ENCODE measurements around the gene MYH9. TPM values are rescaled to one million over a fixed set of nuclear protein-coding genes. Genes with fewer than 3 reads are reported as not detected.
"Not testable (repeated sequence)": the region's sequence is repeated elsewhere in the genome, so short reads cannot be mapped to it uniquely, and the experiment has no call there.

MYH9 gene
- total RNA-seq, 1 experiment from 2014 or later: 69.7 TPM

DNA sequence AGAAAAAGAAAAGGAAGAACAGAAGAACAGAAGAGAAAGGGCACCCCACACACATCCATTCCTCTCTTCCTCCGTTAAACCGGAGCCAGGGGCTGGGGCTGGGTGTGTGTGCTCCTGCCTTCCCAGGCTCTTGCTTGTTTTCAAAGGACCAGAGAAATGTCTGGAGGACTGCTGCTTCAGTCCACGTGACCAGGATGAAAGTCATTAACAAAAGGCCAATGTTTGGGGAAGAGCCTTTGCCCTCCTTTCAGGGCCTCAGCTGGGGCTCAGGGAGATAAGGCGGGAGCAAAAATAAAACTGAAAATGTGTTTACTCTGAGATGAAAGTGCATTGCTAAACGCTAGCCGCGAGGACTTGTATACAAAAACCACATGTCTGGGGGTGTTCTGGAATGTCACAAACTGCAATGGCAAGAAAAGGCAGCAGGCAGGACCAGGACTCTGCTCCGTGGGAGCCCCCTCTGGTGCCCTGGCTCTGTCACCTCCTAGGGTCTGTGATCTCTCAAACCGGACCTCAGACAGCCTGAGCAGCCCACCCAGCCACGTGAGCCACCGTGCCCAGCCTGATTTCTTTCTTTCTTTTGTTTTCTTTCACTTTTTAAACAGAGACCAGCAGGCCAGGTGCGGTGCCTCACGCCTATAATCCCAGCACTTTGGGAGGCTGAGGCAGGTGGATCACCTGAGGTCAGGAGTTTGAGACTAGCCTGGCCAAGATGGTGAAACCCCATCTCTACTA, 31.6 kb upstream of the MYH9 start:
- peak; percentile 82 for DNase-seq (ENCODE audit: low read depth, low spot score)
- in situ Hi-C loops (cut with HindIII; ENCODE audit: low pct_unique_long_range_greater_than_20kb, low sequenced_read_pairs): no loop called here

DNA sequence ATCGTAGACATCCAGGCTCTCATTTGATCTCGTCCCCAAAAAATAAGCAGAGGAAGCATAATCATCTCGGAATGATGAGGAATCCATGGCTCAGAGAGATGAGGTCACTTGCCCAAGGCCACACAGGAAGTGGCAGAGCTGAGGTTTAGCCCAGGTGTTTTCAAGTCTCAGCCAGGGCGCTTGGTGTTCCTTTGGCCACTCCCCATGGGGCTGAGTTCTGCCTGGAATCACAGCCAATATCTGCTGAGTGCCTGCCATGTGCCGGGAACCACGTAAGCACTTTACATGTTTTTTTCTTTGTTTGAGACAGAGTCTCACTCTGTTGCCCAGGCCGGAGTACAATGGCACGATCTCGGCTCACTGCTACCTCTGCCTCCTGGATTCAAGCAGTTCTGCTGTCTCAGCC, 29.5 kb upstream of the MYH9 start:
- in situ Hi-C loops (cut with HindIII; ENCODE audit: low pct_unique_long_range_greater_than_20kb, low sequenced_read_pairs): no loop called here
- DNase-seq (ENCODE audit: low read depth, low spot score): peak; percentile 33

DNA sequence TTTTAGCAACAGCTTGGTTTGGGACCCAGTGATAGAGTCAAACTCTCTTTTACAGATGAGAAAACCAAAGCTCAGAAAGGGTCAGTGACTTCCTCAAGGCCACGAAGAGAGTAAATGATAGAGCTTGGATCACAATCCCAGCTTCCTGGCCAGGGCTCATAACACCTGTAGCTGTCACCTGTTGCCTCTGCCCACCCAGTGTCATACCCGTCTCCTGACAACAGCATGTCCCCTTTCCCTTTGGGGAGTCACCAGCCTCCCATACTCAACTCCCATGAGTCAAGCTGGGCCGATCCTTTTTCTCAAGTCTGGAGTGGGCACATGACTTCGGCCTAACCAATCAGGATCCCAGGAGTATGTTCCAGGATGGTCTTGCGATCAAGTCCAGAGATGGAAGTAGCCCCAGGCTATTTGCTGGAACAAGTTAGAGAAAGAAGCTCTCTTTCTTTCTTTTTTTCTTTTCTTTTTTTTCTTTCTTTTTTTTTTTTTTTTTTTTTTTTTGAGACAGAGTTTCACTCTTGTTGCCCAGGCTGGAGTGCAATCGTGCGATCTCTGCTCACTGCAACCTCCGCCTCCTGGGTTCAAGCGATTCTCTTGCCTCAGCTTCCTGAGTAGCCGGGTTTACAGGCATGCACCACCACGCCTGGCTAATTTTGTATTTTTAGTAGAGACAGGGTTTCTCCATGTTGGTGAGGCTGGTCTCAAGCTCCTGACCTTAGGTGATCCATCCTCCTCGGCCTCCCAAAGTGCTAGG, 27.8 kb upstream of the MYH9 start:
- in situ Hi-C loops (cut with HindIII; ENCODE audit: low pct_unique_long_range_greater_than_20kb, low sequenced_read_pairs): no loop called here
- peak; percentile 89 for DNase-seq (ENCODE audit: low read depth, low spot score)

DNA sequence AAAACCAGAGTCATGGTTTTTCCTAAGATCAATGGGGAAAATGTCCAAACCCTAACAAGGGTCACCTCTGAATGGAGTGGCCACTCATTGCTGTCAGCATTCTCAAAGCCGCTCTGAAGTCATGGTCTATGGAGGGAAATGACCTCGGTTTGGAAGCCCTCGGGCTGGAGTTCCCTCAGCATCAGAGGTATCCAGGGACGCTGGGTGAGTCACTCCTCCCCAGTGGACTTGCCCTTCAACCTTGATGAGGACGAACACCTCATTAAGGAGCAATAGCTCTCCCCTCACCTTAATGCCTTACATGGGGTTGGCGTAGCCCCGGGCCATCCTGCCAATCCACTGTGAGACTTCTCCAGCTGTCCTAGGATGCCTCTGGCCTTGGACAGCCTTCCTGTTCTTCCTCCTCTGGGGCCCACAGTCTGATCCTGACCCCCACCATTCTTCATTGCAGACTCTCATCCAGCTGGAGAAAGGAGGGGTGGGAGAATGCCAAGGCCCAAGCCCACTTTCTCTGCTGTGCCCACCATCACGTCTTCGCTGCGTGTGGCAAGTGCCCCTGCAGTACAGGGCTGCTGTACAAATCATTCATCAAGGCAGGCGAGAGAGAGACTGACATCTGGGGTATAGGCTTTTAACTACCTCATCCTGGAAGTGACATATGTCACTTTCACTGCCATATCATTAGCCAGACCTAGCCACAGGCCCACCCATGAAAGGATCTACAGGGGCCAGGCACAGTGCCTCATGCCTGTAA, 25.4 kb upstream of the MYH9 start:
- in situ Hi-C loops (cut with HindIII; ENCODE audit: low pct_unique_long_range_greater_than_20kb, low sequenced_read_pairs): no loop called here
- no peak for DNase-seq (ENCODE audit: low read depth, low spot score)

DNA sequence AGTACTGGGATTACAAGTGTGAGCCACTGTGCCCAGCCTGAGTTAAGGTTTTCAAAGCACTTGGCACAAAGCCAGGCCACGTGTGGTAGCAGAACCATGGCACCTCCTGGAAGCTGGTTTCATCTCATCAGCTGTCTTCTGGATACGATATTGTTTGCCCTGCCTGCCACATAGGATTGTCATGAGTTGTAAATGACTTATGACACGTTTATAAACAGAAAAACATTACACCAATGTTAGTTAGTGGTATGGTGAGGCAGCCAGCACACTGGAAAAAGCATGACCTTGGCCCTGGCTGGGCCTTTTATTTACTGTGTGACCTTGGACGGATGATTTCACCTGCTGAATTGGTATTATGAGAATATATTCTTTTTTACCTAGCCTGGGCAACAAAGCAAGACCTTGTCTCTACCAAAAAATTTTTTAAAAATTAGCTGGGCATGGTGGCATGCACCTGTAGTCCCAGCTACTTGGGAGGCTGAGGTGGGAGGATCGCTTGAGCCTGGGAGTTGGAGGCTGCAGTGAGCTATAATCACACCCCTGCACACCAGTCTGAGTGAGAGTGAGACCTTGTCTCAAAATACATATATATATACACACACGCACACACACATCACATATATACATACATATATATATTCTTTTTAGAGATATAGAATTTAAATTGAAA, 24.0 kb upstream of the MYH9 start:
- in situ Hi-C loops (cut with HindIII; ENCODE audit: low pct_unique_long_range_greater_than_20kb, low sequenced_read_pairs): no loop called here
- no peak for DNase-seq (ENCODE audit: low read depth, low spot score)

DNA sequence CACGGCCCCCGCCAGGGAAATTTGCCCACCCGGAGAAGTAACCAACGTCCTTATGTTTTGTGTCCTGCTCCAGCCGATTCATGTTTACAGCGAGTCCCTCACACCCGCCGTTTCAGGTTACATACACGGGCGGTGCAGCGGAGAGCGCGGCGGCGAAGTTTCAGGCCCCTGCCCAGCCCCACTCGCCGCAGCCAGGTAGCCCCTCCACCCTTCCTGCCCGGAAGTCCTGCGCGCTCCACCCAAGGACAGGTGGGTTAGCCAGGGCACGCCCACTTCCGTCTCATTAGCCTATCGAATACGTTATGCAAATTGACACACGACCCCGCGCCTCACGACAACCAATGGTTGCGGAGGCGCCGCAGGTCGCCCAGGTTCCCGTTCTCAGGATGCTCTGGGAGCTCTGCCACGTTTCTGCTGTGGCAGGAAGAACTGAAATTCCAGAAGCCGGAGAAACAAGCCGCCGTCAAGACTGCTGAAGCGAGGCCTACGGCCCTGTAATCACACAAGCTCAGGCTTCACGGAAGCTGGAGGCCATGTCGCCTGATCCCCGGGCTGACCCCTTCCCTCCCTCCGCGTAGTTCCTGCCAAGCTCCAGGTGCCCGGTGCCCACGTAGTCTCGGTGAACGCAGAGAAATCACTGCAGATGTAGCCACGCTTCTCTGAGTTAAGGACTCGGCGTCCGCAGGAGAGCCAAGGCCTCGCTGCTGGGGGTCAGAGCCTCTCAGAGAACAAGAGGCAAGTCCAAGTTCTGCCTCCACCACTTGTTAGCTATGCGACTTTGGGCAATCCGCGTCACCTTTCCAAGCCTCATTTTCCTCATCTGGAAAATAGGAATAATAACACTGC, 22.4 kb upstream of the MYH9 start:
- DNase-seq (ENCODE audit: low read depth, low spot score): no peak
- in situ Hi-C loops (cut with HindIII; ENCODE audit: low pct_unique_long_range_greater_than_20kb, low sequenced_read_pairs): no loop called here

DNA sequence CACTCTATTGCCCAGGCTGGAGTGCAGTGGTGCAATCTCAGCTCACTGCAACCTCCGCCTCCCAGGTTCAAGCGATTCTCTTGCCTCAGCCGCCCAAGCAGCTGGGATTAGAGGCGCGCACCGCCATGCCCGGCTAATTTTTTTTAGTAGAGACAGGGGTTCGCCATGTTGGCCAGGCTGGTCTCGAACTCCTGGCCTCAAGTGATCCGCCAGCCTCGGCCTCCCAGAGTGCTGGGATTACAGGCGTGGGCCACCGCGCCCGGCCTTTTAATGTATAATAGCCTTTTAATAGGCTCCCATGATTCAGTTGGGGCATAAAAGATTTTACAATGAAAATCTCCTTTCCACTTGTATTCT, 21.8 kb upstream of the MYH9 start:
- in situ Hi-C loops (cut with HindIII; ENCODE audit: low pct_unique_long_range_greater_than_20kb, low sequenced_read_pairs); DNase-seq (ENCODE audit: low read depth, low spot score): not testable (repeated sequence)

DNA sequence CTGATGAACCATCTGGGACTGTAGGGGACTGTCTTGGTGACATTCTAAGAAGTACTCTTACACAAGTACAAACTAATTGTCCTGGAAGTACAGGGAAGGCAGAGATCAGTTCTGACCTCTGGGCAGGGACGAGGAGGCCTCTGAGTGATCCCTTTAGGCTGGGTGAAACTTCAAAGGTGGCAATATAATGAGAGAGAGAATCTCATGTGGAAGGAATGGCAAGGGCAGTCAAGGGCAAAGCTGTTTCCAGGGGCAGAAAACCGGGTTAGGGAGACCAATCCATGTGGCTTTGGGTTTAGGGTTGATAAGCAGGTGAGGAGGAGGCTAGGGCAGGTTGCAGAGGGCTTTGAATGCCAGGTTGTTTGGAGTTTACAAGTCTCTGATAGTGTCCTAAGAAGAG, 21.3 kb upstream of the MYH9 start:
- in situ Hi-C loops (cut with HindIII; ENCODE audit: low pct_unique_long_range_greater_than_20kb, low sequenced_read_pairs): no loop called here

DNA sequence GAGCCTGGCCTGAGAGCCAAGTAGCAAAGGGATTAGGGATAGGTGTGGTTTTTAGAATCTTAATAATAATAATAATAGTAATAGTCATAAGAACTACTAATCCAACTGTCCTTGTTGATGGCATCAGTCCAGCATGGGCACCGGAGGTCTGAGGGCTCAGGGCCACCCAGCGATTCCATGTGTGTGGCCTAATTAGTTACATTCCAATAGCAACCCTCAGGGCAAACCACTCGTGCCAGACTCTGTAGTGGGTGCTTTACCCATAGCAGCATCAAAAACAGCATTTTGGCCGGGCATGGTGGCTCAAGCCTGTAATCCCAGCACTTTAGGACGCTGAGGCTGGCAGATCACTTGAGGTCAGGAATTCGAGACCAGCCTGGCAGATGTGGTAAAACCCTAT, 19.0 kb upstream of the MYH9 start:
- in situ Hi-C loops (cut with HindIII; ENCODE audit: low pct_unique_long_range_greater_than_20kb, low sequenced_read_pairs): no loop called here
- DNase-seq (ENCODE audit: low read depth, low spot score): no peak

More for the DNA sequence above, 21.3 kb upstream of the MYH9 start:
- no peak for DNase-seq (ENCODE audit: low read depth, low spot score)

DNA sequence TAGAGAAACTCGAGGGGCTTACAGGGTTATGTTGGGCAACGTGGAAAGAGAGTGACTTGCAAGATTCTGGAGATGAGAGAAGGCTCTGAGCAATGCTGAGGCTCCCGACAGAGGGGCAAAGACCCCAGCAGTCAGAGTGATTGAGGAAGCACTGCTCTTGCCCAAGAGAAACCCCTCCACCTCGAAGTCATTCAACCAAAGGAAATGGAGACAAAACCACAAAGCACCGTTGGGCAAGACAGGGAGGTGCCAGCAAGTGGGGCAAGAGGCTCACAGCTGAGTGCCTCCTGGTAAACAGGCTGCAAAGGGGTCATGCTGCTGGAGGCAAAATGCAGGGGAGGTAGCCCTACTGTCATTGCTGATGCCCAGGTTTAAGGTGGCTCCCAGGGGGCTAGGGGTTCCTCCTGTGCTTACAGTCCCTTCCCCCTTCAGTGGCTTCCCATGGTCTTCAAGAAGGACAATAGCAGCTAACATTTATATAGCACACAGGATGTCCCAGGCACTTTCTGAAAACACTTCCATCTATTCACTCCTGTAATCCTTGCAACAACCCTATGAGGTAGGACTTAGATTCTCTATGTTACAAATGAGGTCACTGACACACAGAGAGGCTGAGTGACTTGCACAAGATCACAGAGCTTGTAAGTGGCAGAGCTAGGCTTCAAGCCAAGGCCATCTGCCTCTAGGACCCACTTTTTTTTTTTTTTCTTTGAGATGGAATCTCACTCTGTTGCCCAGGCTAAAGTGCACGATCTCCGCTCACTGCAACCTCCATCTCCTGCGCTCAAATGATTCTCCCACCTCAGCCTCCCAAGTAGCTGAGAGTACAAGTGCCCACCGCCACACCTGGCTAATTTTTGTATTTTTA, 18.1 kb upstream of the MYH9 start:
- DNase-seq (ENCODE audit: low read depth, low spot score): no peak
- in situ Hi-C loops (cut with HindIII; ENCODE audit: low pct_unique_long_range_greater_than_20kb, low sequenced_read_pairs): no loop called here

DNA sequence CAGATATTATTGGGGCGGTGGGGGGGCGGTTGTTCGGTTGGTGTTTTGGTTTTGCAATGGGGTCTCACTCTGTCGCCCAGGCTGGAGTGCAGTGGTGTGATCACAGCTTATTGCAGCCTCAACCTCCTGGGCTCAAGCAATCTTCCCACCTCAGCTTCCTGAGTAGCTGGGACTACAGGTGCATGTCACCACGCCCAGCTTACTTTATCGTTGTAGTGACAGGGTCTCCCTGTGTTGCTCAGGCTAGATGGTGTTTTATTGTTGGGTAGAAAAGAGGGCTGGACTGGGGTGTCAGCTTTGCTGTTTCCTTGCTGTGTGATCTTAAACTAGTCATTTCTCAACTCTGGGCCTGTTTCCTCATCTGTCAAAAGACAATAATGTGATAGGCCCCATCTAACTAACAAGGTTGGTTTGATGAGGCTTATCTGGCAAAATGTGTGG, 17.5 kb upstream of the MYH9 start:
- DNase-seq (ENCODE audit: low read depth, low spot score): no peak
- in situ Hi-C loops (cut with HindIII; ENCODE audit: low pct_unique_long_range_greater_than_20kb, low sequenced_read_pairs): no loop called here

DNA sequence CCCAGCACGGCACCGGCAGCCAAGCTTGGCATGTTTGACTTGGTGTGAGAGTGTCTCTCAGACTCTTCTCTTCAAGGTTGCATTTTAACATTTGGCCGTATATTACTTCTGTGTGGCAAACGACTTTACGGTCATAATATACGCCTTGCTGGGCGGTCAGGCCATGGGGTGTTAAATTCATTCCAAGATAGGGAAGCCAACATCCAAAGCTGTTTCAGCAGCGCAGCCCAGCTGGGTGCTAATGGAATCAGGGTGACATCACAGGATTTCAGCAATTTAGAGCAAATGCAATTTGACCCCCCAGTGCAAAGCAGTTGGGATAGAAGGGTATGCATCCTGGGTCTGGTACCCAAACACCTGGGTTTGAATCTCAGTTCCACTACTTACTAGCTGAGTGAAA, 16.7 kb upstream of the MYH9 start:
- DNase-seq (ENCODE audit: low read depth, low spot score): no peak
- in situ Hi-C loops (cut with HindIII; ENCODE audit: low pct_unique_long_range_greater_than_20kb, low sequenced_read_pairs): no loop called here

DNA sequence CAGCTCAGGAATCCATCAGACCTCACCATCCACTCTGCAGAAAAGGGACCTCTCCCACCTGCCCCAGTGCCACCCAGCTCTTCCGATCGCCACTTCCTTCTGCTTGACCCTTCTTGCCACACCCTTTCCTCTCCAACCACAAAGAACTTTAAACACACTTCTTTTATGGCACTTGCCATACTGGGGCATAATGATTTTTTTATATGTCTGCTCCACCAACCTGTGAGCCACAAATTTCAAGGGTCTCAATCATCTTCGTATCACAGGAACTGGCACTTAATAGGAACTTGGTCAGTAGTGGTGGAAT, 11.7 kb upstream of the MYH9 start:
- no peak for DNase-seq (ENCODE audit: low read depth, low spot score)
- in situ Hi-C loops (cut with HindIII; ENCODE audit: low pct_unique_long_range_greater_than_20kb, low sequenced_read_pairs): no loop called here

DNA sequence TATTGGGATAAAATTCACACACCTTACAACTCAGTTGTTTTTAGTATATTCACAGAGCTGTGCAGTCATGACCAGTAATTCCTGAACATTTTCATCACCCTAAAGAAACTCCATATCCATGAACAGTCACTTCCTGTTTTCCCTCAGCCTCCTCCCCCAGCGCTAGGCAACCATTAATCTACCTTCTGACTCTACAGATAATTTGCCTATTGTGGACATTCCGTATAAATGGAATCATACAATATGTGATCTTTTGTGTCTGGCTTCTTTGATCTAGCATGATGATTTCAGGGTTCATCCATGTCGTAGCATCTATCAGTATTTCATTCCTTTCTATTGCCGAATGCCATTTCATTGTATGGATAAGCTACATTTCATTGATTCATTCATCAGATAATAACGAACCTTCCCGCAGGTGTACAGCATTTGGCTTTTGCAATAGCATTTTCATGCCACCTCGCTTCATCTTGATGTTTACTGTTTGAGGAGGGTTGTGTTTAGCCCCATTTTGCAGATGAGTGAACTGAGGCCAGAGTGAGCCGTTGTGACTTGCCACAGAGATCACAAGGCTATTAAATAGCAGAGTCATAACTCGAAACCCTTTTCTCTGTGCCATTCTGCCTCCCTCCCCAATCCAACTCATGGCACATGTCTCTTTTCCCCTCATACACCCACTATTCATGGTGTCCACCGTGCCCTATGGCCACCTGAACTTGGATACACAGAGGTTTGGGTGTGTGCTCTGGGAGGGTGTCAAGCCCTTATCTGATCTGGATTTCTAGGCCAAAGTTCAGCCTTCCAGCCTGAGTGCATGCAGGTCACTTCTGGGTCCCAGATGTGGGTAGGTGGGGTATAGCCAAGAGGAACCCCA, 11.1 kb upstream of the MYH9 start:
- no peak for DNase-seq (ENCODE audit: low read depth, low spot score)
- in situ Hi-C loops (cut with HindIII; ENCODE audit: low pct_unique_long_range_greater_than_20kb, low sequenced_read_pairs): no loop called here

DNA sequence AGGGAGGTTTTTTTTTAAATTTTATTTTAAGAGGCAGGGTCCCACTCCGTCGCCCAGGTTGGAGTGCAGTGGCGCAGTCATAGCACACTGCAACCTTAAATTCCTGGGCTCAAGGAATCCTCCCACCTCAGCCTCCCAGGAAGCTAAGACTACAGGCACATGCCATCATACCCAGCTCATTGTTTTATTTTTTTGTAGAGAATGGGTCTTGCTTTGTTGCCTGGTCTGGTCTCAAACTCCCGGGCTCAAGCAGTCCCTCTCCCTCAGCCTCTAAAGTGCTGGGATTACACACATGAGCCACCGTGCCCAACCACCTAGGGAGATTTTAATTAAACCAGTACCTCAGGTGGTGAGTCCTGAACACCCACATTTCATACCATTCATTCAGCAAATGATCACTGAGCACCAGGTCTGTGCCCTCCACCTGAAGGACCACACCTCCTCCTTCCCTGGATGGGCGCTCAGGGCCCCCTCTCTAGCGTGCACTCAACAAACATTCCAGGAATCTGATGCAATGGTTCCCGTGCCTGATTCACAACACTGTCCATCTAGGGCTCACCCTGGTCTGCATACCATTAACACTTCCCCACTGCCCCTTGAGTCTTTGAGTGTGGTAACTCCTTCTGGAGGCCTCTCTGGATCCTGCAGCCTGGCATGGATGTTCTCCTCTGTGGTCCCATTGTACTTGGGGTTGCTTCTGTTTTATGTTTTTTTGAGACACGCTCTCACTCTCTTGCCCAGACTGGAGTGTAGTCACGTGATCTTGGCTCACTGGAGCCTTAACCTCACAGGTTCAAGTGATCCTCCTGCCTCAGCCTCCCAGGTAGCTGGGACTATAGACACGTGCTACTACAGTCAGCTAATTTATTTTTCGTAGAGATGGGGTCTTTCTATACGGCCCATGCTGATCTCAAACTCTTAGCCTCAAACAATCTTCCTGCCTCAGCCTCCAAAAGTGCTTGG, 9.6 kb upstream of the MYH9 start:
- in situ Hi-C loops (cut with HindIII; ENCODE audit: low pct_unique_long_range_greater_than_20kb, low sequenced_read_pairs): no loop called here
- DNase-seq (ENCODE audit: low read depth, low spot score): no peak
